Liver (tissue), 9 donors: Measurements from ENCODE around the gene LHFPL3. TPM values are rescaled to one million over a fixed set of nuclear protein-coding genes. Genes with fewer than 3 reads are reported as not detected.

ENCODE experiments used
- DNase-seq: peaks from one replicate; pipeline ENCODE4 v3.0.0-alpha.2; 2017; ENCODE audit warnings: low spot score
- H3K27ac ChIP-seq, 2 donors: one replicate each; pipeline ENCODE4 v1.7.0; 2013; ENCODE audit warnings: inconsistent platforms in 2 of 2, low read length in 2 of 2, control low read depth in 1 of 2, low read depth in 1 of 2, mild to moderate bottlenecking in 1 of 2
- H3K27me3 ChIP-seq, 4 donors: one replicate each; pipeline versions ENCODE4 v1.6.1 to v1.7.0; 2013; ENCODE audit warnings: low read length in 3 of 4, inconsistent platforms in 1 of 4, mild to moderate bottlenecking in 1 of 4, moderate library complexity in 1 of 4; ENCODE audit not compliant: control insufficient read depth in 4 of 4, insufficient read depth in 4 of 4
- H3K36me3 ChIP-seq, 4 donors: one replicate each; pipeline versions ENCODE4 v1.6.1 to v1.7.0; 2013; ENCODE audit warnings: low read length in 3 of 4, mild to moderate bottlenecking in 3 of 4, low read depth in 1 of 4, moderate library complexity in 1 of 4; ENCODE audit not compliant: control insufficient read depth in 4 of 4, insufficient read depth in 3 of 4
- H3K4me1 ChIP-seq, 4 donors: one replicate each; pipeline versions ENCODE4 v1.6.1 to v1.7.0; 2013; ENCODE audit warnings: low read length in 3 of 4, mild to moderate bottlenecking in 3 of 4, moderate library complexity in 1 of 4; ENCODE audit not compliant: control insufficient read depth in 4 of 4, insufficient read depth in 4 of 4
- H3K4me3 ChIP-seq, 3 donors: one replicate each; pipeline versions ENCODE4 v1.6.1 to v1.7.0; 2013; ENCODE audit warnings: low read length in 3 of 3, control low read depth in 1 of 3, low read depth in 1 of 3, mild to moderate bottlenecking in 1 of 3
- H3K9ac ChIP-seq, 2 donors: one replicate each; pipeline ENCODE4 v1.7.0; 2013; ENCODE audit warnings: low read length in 2 of 2, mild to moderate bottlenecking in 2 of 2, moderate library complexity in 2 of 2, control low read depth in 1 of 2, low read depth in 1 of 2
- H3K9me3 ChIP-seq, 4 donors: one replicate each; pipeline versions ENCODE4 v1.6.1 to v1.7.0; 2013; ENCODE audit warnings: low read length in 3 of 4; ENCODE audit not compliant: control insufficient read depth in 4 of 4
- CTCF ChIP-seq: fragments of 150-350 bp; IDR thresholded peaks from 2 replicates; pipeline ENCODE4 v1.5.1; 2017; ENCODE audit warnings: improper control_type of control experiment, low read depth, low read length; ENCODE audit not compliant: missing input control
- EGR1 ChIP-seq, 2 donors: IDR thresholded peaks; 2 replicates each; pipeline ENCODE4 v1.6.1; 2016 to 2018; ENCODE audit warnings: antibody characterized with exemption in 2 of 2, low read depth in 2 of 2
- FOXA1 ChIP-seq: IDR thresholded peaks from 2 replicates; pipeline ENCODE4 v1.6.1; 2016; ENCODE audit warnings: antibody characterized with exemption
- GABPA ChIP-seq, 2 donors: IDR thresholded peaks in 1 of 2; conservative IDR thresholded peaks in 1 of 2; 2 replicates each; pipeline ENCODE4 v1.6.1; 2016; ENCODE audit warnings: antibody characterized with exemption in 2 of 2, mild to moderate bottlenecking in 1 of 2, moderate library complexity in 1 of 2
- HNF4A ChIP-seq, 2 donors: conservative IDR thresholded peaks; 2 replicates each; pipeline ENCODE4 v1.6.1; 2016; ENCODE audit warnings: antibody characterized with exemption in 2 of 2, mild to moderate bottlenecking in 2 of 2
- JUND ChIP-seq, 2 donors: IDR thresholded peaks; 2 replicates each; pipeline ENCODE4 v1.6.1; 2016; ENCODE audit warnings: antibody characterized with exemption in 2 of 2
- RAD21 ChIP-seq, 2 donors: IDR thresholded peaks; 2 replicates each; pipeline ENCODE4 v1.6.1; 2016; ENCODE audit warnings: antibody characterized with exemption in 2 of 2, mild to moderate bottlenecking in 2 of 2
- RXRA ChIP-seq, 2 donors: IDR thresholded peaks; 2 replicates each; pipeline ENCODE4 v1.6.1; 2017 to 2018; ENCODE audit warnings: antibody characterized with exemption in 2 of 2, mild to moderate bottlenecking in 1 of 2
- SP1 ChIP-seq: IDR thresholded peaks from 2 replicates; pipeline ENCODE4 v1.6.1; 2018; ENCODE audit warnings: antibody characterized with exemption, mild to moderate bottlenecking
- TAF1 ChIP-seq: conservative IDR thresholded peaks from 2 replicates; pipeline ENCODE4 v1.6.1; 2016; ENCODE audit warnings: antibody characterized with exemption, mild to moderate bottlenecking
- YY1 ChIP-seq: IDR thresholded peaks from 2 replicates; pipeline ENCODE4 v1.6.1; 2016; ENCODE audit warnings: antibody characterized with exemption, mild to moderate bottlenecking
- WGBS: extraction: QIAGEN DNeasy Blood & Tissue Kit; methylation state at CpG from one replicate; pipeline ENCODE4 v1.1.7; 2013; 5-methylcytosine and 5-hydroxymethylcytosine counted together
- polyA plus RNA-seq, 2 donors: library from polyadenylated mRNA; stranded (reverse) in 1 of 2; unstranded in 1 of 2; fragments of 200-250 nt in 1 of 2; fragments of >200 nt in 1 of 2; fragmentation: Nextera tagmentation in 1 of 2; extraction: Ambion mirVana in 1 of 2; gene quantifications; one replicate each; pipeline versions ENCODE4 v1.2.1 to v1.2.3, GENCODE V29; 2013 to 2015
- total RNA-seq, 2 donors: library from RNA; depleted of rRNA; stranded (reverse); fragments of >200 nt; gene quantifications; one replicate each; pipeline ENCODE4 v1.2.3, GENCODE V29; 2014
- TF ChIP-seq, protein P1 (sequence below): IDR thresholded peaks from 2 replicates; pipeline ENCODE4 v1.6.1; 2016; ENCODE audit warnings: antibody characterized with exemption, mild to moderate bottlenecking
- TF ChIP-seq, protein P2 (sequence below): IDR thresholded peaks from 2 replicates; pipeline ENCODE4 v1.6.1; 2016; ENCODE audit warnings: antibody characterized with exemption
- donor health status: healthy.
- donor health status: healthy.
- donor health status: healthy.
- donor health status: healthy.
- donor health status: healthy.

The LHFPL3 gene
- total and polyA plus RNA-seq, 4 donors: not detected

- Histone ChIP-seq H3K9ac (no peak overlapping the region), H3K4me3 (no peak overlapping the region), H3K4me1 (no peaks in the 10 kb centered on the region), H3K27me3 (peaks cover 0 to 3% (median 0%) of the 10 kb centered on the region in 4 donors), H3K36me3 (no peaks in the 10 kb centered on the region), H3K9me3 (no peaks in the 10 kb centered on the region), H3K27ac (no peak overlapping the region)
- DNase-seq: no peak
- 92% methylated on average over 2 of the region's 2 CpGs for WGBS
- TF ChIP-seq HNF4A (conservative IDR thresholded peaks at IDR 0.05): no peak
- TF ChIP-seq GABPA (IDR thresholded peaks at IDR 0.05 in 1 of 2, conservative IDR thresholded peaks at IDR 0.05 in 1 of 2): no peak
Observed at GRCh38 chr7:104909096-104909495, 580.7 kb downstream of the LHFPL3 start.

- Histone ChIP-seq H3K27ac (no peak overlapping the region), H3K9ac (no peak overlapping the region), H3K36me3 (no peaks in the 10 kb centered on the region), H3K9me3 (no peaks in the 10 kb centered on the region), H3K4me3 (no peak overlapping the region), H3K4me1 (no peaks in the 10 kb centered on the region), H3K27me3 (peaks cover 0 to 3% (median 0%) of the 10 kb centered on the region in 4 donors)
- no peak for DNase-seq
- TF ChIP-seq EGR1 (IDR thresholded peaks at IDR 0.05; ENCODE audit: low read depth in 2 of 2): no peak
- TF ChIP-seq HNF4A (conservative IDR thresholded peaks at IDR 0.05): no peak
- TF ChIP-seq CTCF: no peak
- TF ChIP-seq, protein P1, sequence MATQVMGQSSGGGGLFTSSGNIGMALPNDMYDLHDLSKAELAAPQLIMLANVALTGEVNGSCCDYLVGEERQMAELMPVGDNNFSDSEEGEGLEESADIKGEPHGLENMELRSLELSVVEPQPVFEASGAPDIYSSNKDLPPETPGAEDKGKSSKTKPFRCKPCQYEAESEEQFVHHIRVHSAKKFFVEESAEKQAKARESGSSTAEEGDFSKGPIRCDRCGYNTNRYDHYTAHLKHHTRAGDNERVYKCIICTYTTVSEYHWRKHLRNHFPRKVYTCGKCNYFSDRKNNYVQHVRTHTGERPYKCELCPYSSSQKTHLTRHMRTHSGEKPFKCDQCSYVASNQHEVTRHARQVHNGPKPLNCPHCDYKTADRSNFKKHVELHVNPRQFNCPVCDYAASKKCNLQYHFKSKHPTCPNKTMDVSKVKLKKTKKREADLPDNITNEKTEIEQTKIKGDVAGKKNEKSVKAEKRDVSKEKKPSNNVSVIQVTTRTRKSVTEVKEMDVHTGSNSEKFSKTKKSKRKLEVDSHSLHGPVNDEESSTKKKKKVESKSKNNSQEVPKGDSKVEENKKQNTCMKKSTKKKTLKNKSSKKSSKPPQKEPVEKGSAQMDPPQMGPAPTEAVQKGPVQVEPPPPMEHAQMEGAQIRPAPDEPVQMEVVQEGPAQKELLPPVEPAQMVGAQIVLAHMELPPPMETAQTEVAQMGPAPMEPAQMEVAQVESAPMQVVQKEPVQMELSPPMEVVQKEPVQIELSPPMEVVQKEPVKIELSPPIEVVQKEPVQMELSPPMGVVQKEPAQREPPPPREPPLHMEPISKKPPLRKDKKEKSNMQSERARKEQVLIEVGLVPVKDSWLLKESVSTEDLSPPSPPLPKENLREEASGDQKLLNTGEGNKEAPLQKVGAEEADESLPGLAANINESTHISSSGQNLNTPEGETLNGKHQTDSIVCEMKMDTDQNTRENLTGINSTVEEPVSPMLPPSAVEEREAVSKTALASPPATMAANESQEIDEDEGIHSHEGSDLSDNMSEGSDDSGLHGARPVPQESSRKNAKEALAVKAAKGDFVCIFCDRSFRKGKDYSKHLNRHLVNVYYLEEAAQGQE: no peak
- no peak for TF ChIP-seq FOXA1
- TF ChIP-seq YY1: no peak
- TF ChIP-seq TAF1: no peak
- TF ChIP-seq RAD21 (IDR thresholded peaks at IDR 0.05): no peak
- TF ChIP-seq, protein P2, sequence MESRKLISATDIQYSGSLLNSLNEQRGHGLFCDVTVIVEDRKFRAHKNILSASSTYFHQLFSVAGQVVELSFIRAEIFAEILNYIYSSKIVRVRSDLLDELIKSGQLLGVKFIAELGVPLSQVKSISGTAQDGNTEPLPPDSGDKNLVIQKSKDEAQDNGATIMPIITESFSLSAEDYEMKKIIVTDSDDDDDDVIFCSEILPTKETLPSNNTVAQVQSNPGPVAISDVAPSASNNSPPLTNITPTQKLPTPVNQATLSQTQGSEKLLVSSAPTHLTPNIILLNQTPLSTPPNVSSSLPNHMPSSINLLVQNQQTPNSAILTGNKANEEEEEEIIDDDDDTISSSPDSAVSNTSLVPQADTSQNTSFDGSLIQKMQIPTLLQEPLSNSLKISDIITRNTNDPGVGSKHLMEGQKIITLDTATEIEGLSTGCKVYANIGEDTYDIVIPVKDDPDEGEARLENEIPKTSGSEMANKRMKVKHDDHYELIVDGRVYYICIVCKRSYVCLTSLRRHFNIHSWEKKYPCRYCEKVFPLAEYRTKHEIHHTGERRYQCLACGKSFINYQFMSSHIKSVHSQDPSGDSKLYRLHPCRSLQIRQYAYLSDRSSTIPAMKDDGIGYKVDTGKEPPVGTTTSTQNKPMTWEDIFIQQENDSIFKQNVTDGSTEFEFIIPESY: no peak
- TF ChIP-seq JUND (IDR thresholded peaks at IDR 0.05): no peak
- TF ChIP-seq SP1: no peak
- TF ChIP-seq RXRA (IDR thresholded peaks at IDR 0.05): no peak
- 83% methylated on average over 2 of the region's 2 CpGs for WGBS
Observed at GRCh38 chr7:104914421-104914820, 586.0 kb downstream of the LHFPL3 start.
